MCF 10A (cell line): ENCODE measurements around the gene VTN. TPM values are rescaled to one million over a fixed set of nuclear protein-coding genes. Genes with fewer than 3 reads are reported as not detected.

Experiments used
- BruUV-seq: library from RNA; stranded (reverse); fragments of 400-500 nt; replicated peaks from 2 replicates; lab custom pipeline; 2021; lab: Mats Ljungman, UMichigan
- CTCF ChIA-PET: fragments of 300-600 bp; sonication (Branson Sonifier 250); formaldehyde crosslinking; extraction: SDS; loops from one replicate; lab custom pipeline; 2021; ENCODE audit warnings: antibody characterized with exemption, inconsistent platforms; lab: Yijun Ruan, JAX
- POLR2A ChIA-PET: fragments of 300-600, 350-650 bp; sonication (Branson Sonifier 250); formaldehyde crosslinking; extraction: SDS; loops from one replicate; lab custom pipeline; 2020; ENCODE audit warnings: antibody characterized with exemption, inconsistent platforms; lab: Yijun Ruan, JAX
- DNase-seq: peaks from one replicate; pipeline ENCODE4 v3.0.0-alpha.2; 2018; ENCODE audit not compliant: unreplicated experiment
- H3K27ac Mint-ChIP-seq: one replicate; pipeline ENCODE4 v1.8.0; 2022; ENCODE audit warnings: mild to moderate bottlenecking, low read depth, mixed read lengths; ENCODE audit not compliant: unreplicated experiment
- H3K27me3 Mint-ChIP-seq: one replicate; pipeline ENCODE4 v1.8.0; 2022; ENCODE audit warnings: mixed read lengths; ENCODE audit not compliant: insufficient read depth, unreplicated experiment
- H3K36me3 Mint-ChIP-seq: one replicate; pipeline ENCODE4 v1.8.0; 2022; ENCODE audit warnings: mild to moderate bottlenecking, moderate library complexity, mixed read lengths; ENCODE audit not compliant: insufficient read depth, unreplicated experiment
- H3K4me1 Mint-ChIP-seq: one replicate; pipeline ENCODE4 v1.8.0; 2022; ENCODE audit warnings: mixed read lengths; ENCODE audit not compliant: insufficient read depth, unreplicated experiment
- H3K4me3 Mint-ChIP-seq: one replicate; pipeline ENCODE4 v1.8.0; 2022; ENCODE audit warnings: mild to moderate bottlenecking, moderate library complexity, mixed read lengths; ENCODE audit not compliant: unreplicated experiment
- H3K9me3 Mint-ChIP-seq: one replicate; pipeline ENCODE4 v1.8.0; 2022; ENCODE audit warnings: mixed read lengths; ENCODE audit not compliant: unreplicated experiment
- intact Hi-C: fragments of 100-400 bp; cut with micrococcal nuclease; formaldehyde crosslinking; loops from 2 replicates; pipeline ENCODE4 v1.14.1; 2022
- total RNA-seq: library from RNA; stranded (reverse); gene quantifications from 2 replicates; pipeline ENCODE4 v1.2.3, GENCODE V29; 2022
- TF ChIP-seq, protein P1 (sequence below): fragments of 200-600 bp; IDR thresholded peaks from one replicate; pipeline ENCODE4 v1.8.0; 2022; ENCODE audit warnings: antibody characterized with exemption, mild to moderate bottlenecking; ENCODE audit not compliant: unreplicated experiment

Gene VTN
- total RNA-seq, 1 experiment from 2014 or later = not detected

- no TSS peak for BruUV-seq
- Mint-ChIP-seq H3K4me1 (peaks cover 12% of the 10 kb centered on the region), H3K27ac (no peak overlapping the region), H3K27me3 (no peaks in the 10 kb centered on the region), H3K4me3 (no peak overlapping the region), H3K36me3 (peaks cover 12% of the 10 kb centered on the region), H3K9me3 (no peaks in the 10 kb centered on the region)
- ChIA-PET CTCF (interaction anchor here (1.5 kb wide), 1 partner anchor 10 kb away, joined by 3 read pairs; no protein-coding TSS in a partner anchor), POLR2A (interaction anchor here (1.3 to 1.9 kb wide), 2 partner anchors 12 to 56 kb away, joined by 5 to 8 read pairs; no protein-coding TSS in a partner anchor)
- intact Hi-C loops = no loop called here
- TF ChIP-seq, protein P1, sequence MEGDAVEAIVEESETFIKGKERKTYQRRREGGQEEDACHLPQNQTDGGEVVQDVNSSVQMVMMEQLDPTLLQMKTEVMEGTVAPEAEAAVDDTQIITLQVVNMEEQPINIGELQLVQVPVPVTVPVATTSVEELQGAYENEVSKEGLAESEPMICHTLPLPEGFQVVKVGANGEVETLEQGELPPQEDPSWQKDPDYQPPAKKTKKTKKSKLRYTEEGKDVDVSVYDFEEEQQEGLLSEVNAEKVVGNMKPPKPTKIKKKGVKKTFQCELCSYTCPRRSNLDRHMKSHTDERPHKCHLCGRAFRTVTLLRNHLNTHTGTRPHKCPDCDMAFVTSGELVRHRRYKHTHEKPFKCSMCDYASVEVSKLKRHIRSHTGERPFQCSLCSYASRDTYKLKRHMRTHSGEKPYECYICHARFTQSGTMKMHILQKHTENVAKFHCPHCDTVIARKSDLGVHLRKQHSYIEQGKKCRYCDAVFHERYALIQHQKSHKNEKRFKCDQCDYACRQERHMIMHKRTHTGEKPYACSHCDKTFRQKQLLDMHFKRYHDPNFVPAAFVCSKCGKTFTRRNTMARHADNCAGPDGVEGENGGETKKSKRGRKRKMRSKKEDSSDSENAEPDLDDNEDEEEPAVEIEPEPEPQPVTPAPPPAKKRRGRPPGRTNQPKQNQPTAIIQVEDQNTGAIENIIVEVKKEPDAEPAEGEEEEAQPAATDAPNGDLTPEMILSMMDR = no peak
- no peak for DNase-seq
Observed at GRCh38 chr17:28392491-28392890, 22.4 kb upstream of the VTN start.

- Mint-ChIP-seq H3K27ac (no peak overlapping the region), H3K36me3 (peaks cover 12% of the 10 kb centered on the region), H3K27me3 (no peaks in the 10 kb centered on the region), H3K4me3 (no peak overlapping the region), H3K4me1 (peaks cover 12% of the 10 kb centered on the region), H3K9me3 (no peaks in the 10 kb centered on the region)
- no peak for DNase-seq
- POLR2A ChIA-PET = interaction anchor here (1.3 to 1.9 kb wide), 2 partner anchors 11 to 55 kb away, joined by 5 to 8 read pairs; no protein-coding TSS in a partner anchor
- intact Hi-C loops = no loop called here
- TF ChIP-seq, protein P1 = no peak
- CTCF ChIA-PET = interaction anchor here (0.7 to 1.5 kb wide), 4 partner anchors 11 to 151 kb away, joined by 3 to 12 read pairs (median 4); no protein-coding TSS in a partner anchor
- no TSS peak for BruUV-seq
Observed at GRCh38 chr17:28391401-28391800, 21.3 kb upstream of the VTN start.

DNA sequence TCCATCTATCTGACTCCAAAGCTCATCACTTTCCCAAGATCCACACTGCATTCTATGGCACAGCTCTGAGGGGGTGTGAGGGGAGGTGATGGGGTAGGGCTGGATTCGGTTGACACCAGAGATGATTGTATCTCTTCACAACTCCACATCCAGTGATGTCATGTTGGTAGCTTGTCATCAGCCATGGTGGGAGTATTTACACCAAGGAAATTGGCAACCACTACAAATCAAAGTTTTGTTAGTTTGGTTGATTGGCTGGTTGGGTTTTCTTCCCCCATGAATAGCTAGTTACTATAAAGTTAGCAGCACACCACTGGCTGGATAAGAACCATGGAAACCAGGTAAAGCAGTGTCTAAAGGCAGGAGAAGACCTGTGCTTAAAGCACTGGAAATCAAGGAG is 20.9 kb upstream of the VTN start:
- Mint-ChIP-seq H3K4me3 (no peak overlapping the region), H3K4me1 (peaks cover 12% of the 10 kb centered on the region), H3K27me3 (no peaks in the 10 kb centered on the region), H3K9me3 (no peaks in the 10 kb centered on the region), H3K27ac (no peak overlapping the region), H3K36me3 (peaks cover 12% of the 10 kb centered on the region)
- no TSS peak for BruUV-seq
- POLR2A ChIA-PET = interaction anchor here (1.9 kb wide), 1 partner anchor 11 kb away, joined by 8 read pairs; no protein-coding TSS in a partner anchor
- intact Hi-C loops = no loop called here
- DNase-seq = no peak
- CTCF ChIA-PET = interaction anchor here (0.7 to 1.5 kb wide), 3 partner anchors 11 to 45 kb away, joined by 3 to 12 read pairs (median 3); no protein-coding TSS in a partner anchor
- TF ChIP-seq, protein P1 = no peak

GRCh38 chr17:28390563-28390962 is 20.5 kb upstream of the VTN start:
- DNase-seq = no peak
- no peaks in the 10 kb centered on the region for H3K9me3 Mint-ChIP-seq
- TF ChIP-seq, protein P1 = no peak
- intact Hi-C loops = no loop called here
- peaks cover 12% of the 10 kb centered on the region for H3K4me1 Mint-ChIP-seq
- no peak overlapping the region for H3K4me3 Mint-ChIP-seq
- POLR2A ChIA-PET = interaction anchor here (1.9 kb wide), 1 partner anchor 10 kb away, joined by 8 read pairs; no protein-coding TSS in a partner anchor
- H3K36me3 Mint-ChIP-seq = peaks cover 12% of the 10 kb centered on the region
- CTCF ChIA-PET = interaction anchor here (0.7 to 1.4 kb wide), 2 partner anchors 26 to 45 kb away, joined by 3 to 12 read pairs; no protein-coding TSS in a partner anchor
- no peaks in the 10 kb centered on the region for H3K27me3 Mint-ChIP-seq
- no TSS peak for BruUV-seq
- no peak overlapping the region for H3K27ac Mint-ChIP-seq
